Left colon (tissue), 2 donors: Measurements from ENCODE around the gene PTGDR. TPM values are rescaled to one million over a fixed set of nuclear protein-coding genes. Genes with fewer than 3 reads are reported as not detected.
A peak's percentile ranks its signal among the peaks of the same experiment; 100 is the strongest.

ENCODE experiments used
- ATAC-seq: fragments of 200-7000 bp; cut with Tn5 transposase; one replicate; pipeline ENCODE4 v1.9.1; 2020; ENCODE audit warnings: mild to moderate bottlenecking, moderate library complexity
- DNase-seq, 2 donors: peaks; one replicate each; pipeline ENCODE4 v3.0.0-alpha.2; 2020
- intact Hi-C, 2 donors: fragments of 100-400 bp; cut with DNase I in 1 of 2; cut with micrococcal nuclease in 1 of 2; formaldehyde crosslinking; loops; one replicate each; pipeline versions ENCODE4 v1.11.2 to v1.14.0; 2022; cut with DNase I, micrococcal nuclease
- total RNA-seq, 2 donors: library from RNA; stranded (reverse); fragmentation: NEBNext Ultra II Directional; extraction: Animal tissue kit (Norgen Biotek cat#: 25700); gene quantifications; one replicate each; pipeline ENCODE4 v1.2.1, GENCODE V29; 2021
- donor health status: DM: no; HTN: no; CAD: no.
- donor health status: DM: yes; HTN: yes; CAD: no.

PTGDR gene
- total RNA-seq, 2 donors from 2014 or later, result 18.4 to 19.6 TPM

GRCh38 chr14:52299692-52300278, 32.3 kb downstream of the PTGDR start:
- ATAC-seq (peak; percentile 60), DNase-seq (no peak)
- intact Hi-C loops, result loop anchor here in 1 of 2 donors (5.0 to 10.0 kb wide), 2 partner anchors 65 to 173 kb away; no protein-coding TSS in a partner anchor

- DNase-seq (no peak), ATAC-seq (no peak)
- intact Hi-C loops, result loop anchor here in 1 of 2 donors (5.0 to 10.0 kb wide), 2 partner anchors 62 to 169 kb away; no protein-coding TSS in a partner anchor
Observed at GRCh38 chr14:52303236-52303635, 35.7 kb downstream of the PTGDR start.

- intact Hi-C loops, result loop anchor here in 1 of 2 donors (5.0 to 10.0 kb wide), 2 partner anchors 60 to 168 kb away; no protein-coding TSS in a partner anchor
- ATAC-seq (peak; percentile 74), DNase-seq (no peak)
Observed at GRCh38 chr14:52304248-52304904, 36.9 kb downstream of the PTGDR start.

- ATAC-seq (no peak), DNase-seq (no peak)
- intact Hi-C loops, result loop anchor here in 1 of 2 donors (10.0 kb wide), 1 partner anchor 60 kb away; no protein-coding TSS in a partner anchor
Observed at GRCh38 chr14:52305014-52305413, 37.5 kb downstream of the PTGDR start.

- ATAC-seq (peak; percentile 89), DNase-seq (no peak)
- intact Hi-C loops, result loop anchor here in 1 of 2 donors (10.0 kb wide), 1 partner anchor 57 kb away; no protein-coding TSS in a partner anchor
Observed at GRCh38 chr14:52307376-52307775, 39.9 kb downstream of the PTGDR start.

GRCh38 chr14:52307905-52308304, 40.4 kb downstream of the PTGDR start:
- DNase-seq, result no peak
- ATAC-seq, result no peak
- intact Hi-C loops, result loop anchor here in 1 of 2 donors (10.0 kb wide), 1 partner anchor 57 kb away; no protein-coding TSS in a partner anchor

GRCh38 chr14:52310541-52310940, 43.0 kb downstream of the PTGDR start:
- DNase-seq (no peak), ATAC-seq (no peak)
- intact Hi-C loops, result no loop called here

- ATAC-seq (no peak), DNase-seq (no peak)
Observed at GRCh38 chr14:52312931-52313355, 45.4 kb downstream of the PTGDR start.

GRCh38 chr14:52313462-52313861, 46.0 kb downstream of the PTGDR start:
- DNase-seq (no peak), ATAC-seq (no peak)
- intact Hi-C loops, result no loop called here

More at GRCh38 chr14:52312931-52313355, 45.4 kb downstream of the PTGDR start:
- intact Hi-C loops, result no loop called here

GRCh38 chr14:52313903-52314594, 46.6 kb downstream of the PTGDR start, which contains the start of gene PTGER2:
Gene PTGER2, plus strand, starts transcription at chr14:52314312. Its CDS starts 237 bp downstream, at chr14:52314549.
- intact Hi-C loops, result no loop called here
- ATAC-seq, result peak; percentile 89
- DNase-seq, result peak; percentile 91 to 92

GRCh38 chr14:52314595-52315354, 47.3 kb downstream of the PTGDR start:
- intact Hi-C loops, result no loop called here
- DNase-seq, result peak; percentile 30 to 55
- ATAC-seq, result peak; percentile 42

GRCh38 chr14:52315355-52315718, 47.8 kb downstream of the PTGDR start:
- ATAC-seq, result peak; percentile 24
- intact Hi-C loops, result no loop called here

GRCh38 chr14:52318062-52318461, 50.6 kb downstream of the PTGDR start:
- DNase-seq (no peak), ATAC-seq (no peak)
- intact Hi-C loops, result no loop called here

More at GRCh38 chr14:52315355-52315718, 47.8 kb downstream of the PTGDR start:
- DNase-seq, result no peak

GRCh38 chr14:52318826-52319645, 51.5 kb downstream of the PTGDR start:
- intact Hi-C loops, result no loop called here
- no peak for DNase-seq
- no peak for ATAC-seq

- intact Hi-C loops, result no loop called here
- DNase-seq (no peak), ATAC-seq (no peak)
Observed at GRCh38 chr14:52319919-52320318, 52.4 kb downstream of the PTGDR start.

- DNase-seq (no peak), ATAC-seq (no peak)
- intact Hi-C loops, result no loop called here
Observed at GRCh38 chr14:52325126-52325525, 57.6 kb downstream of the PTGDR start.

- DNase-seq, result no peak
- intact Hi-C loops, result no loop called here
- no peak for ATAC-seq
Observed at GRCh38 chr14:52325630-52326029, 58.1 kb downstream of the PTGDR start.
